Measurements from ENCODE around the gene LRP2.

GRCh38 chr2:169182573-169182972 is 179.8 kb downstream of the LRP2 start:
- TF ChIP-seq CTCF (IDR thresholded peaks at IDR 0.05) (no peak), POLR2A (IDR thresholded peaks at IDR 0.05) (no peak), POLR2AphosphoS5 (IDR thresholded peaks at IDR 0.05) (no peak)

Measured in upper lobe of left lung (tissue), 4 donors.